ENCODE measurements around the gene SLC22A2.

The SLC22A2 gene

DNA sequence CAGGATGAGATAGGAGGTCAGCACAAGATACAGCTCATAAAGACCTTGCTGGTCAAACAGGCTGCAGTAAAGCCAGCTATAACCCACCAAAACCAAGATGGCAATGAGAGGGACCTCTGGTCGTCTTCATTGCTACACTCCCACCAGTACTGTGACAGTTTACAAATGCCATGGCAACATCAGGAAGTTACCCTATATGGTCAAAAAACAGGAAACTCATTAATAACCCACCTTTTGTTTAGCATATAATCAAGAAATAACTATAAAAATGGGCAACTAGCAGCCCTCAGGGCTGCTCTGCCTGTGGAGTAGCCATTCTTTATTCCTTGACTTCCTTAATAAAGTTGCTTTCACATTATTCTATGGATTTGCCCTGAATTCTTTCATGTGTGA, 30.9 kb downstream of the SLC22A2 start:
- TF ChIP-seq, protein P1, sequence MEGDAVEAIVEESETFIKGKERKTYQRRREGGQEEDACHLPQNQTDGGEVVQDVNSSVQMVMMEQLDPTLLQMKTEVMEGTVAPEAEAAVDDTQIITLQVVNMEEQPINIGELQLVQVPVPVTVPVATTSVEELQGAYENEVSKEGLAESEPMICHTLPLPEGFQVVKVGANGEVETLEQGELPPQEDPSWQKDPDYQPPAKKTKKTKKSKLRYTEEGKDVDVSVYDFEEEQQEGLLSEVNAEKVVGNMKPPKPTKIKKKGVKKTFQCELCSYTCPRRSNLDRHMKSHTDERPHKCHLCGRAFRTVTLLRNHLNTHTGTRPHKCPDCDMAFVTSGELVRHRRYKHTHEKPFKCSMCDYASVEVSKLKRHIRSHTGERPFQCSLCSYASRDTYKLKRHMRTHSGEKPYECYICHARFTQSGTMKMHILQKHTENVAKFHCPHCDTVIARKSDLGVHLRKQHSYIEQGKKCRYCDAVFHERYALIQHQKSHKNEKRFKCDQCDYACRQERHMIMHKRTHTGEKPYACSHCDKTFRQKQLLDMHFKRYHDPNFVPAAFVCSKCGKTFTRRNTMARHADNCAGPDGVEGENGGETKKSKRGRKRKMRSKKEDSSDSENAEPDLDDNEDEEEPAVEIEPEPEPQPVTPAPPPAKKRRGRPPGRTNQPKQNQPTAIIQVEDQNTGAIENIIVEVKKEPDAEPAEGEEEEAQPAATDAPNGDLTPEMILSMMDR (IDR thresholded peaks at IDR 0.05; ENCODE audit: control extremely low read depth, extremely low read depth, low read depth, missing control alignments) = no peak
- ChIA-PET POLR2A (no interaction called here), CTCF (no interaction called here)
- no peak for DNase-seq (ENCODE audit: extremely low spot score)

DNA sequence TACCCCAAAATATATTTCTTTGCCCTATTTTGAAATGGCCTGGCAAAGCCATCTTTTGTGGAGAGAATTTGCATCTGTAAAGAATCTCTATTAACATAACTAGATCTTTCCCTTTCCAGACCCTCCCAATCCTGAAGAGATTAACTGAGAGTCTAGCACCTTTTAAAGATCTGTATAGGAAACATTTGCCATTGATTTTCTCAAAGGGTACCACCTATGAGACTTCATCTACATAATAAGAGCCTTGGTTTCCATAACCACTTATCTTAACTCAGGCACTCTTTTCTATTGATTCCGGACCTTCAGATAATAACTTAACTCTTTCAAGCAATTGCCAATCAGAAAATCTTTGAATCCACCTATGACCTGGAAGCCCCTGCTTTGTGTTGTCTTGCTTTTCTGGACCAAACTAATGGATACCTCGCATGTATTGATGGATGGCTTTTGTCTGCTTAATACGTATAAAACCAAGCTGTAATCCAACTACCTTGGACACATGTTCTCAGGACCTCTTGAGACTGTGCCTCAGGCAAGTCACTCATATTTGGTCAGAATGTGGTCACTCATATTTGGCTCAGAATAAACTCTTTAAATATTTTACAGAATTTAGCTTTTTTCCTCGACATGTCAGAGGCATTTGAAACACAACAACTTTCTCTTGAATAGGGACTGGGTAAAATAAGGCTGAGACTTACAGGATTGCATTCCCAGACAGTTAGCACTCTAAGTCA, 31.4 kb downstream of the SLC22A2 start:
- POLR2A ChIA-PET = no interaction called here
- TF ChIP-seq, protein P1 (IDR thresholded peaks at IDR 0.05; ENCODE audit: control extremely low read depth, extremely low read depth, low read depth, missing control alignments) = no peak
- CTCF ChIA-PET = no interaction called here
- no peak for DNase-seq (ENCODE audit: extremely low spot score)

DNA sequence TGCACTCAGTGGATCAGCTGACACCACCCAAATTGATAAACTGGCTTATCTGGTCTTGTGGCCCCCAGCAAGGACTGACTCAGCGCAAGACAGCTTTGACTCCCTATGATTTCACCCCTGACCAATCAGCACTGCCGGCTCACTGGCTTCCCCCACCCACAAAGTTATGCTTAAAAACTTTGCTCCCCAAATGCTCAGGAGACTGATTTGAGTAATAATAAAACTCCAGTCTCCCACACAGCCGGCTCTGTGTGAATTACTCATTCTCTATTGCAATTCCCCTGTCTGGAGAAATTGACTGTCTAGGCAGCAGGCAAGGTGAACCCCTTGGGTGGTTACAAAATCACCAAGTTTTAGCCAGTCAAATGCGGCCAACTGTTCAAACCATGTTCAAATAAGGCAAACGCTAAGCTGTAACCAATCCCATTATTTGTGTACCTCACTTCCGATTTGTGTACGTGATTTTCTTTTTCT, 32.5 kb downstream of the SLC22A2 start:
- TF ChIP-seq, protein P1 (IDR thresholded peaks at IDR 0.05; ENCODE audit: control extremely low read depth, extremely low read depth, low read depth, missing control alignments) = no peak
- ChIA-PET CTCF (no interaction called here), POLR2A (no interaction called here)
- DNase-seq (ENCODE audit: extremely low spot score) = no peak

DNA sequence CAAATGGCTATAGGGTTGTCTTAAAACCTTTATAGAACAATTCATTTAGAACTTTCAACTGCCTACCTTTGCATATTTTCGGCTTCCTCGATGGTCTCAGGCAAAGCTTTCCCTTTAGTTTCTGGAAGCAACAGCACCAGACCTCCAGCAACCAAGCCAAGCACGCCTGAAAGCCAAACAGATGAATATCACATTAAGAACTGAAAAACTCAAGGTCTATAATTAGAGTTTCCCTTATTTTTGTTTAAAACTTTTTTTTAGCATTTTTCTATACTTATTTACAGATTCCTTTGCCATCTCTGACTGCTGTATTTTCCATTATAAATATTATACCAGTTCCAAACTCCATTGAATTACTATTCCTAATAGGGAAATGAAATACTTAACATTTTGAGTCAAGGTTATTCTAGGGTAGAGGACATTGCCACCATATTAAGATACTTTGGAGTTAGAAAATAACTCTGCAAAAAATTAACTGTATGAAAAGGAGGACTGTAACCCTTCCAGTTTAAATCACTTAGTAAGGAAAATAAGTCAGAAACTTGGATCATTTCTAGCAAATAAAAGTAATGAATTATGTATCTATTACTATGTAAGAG, 33.9 kb downstream of the SLC22A2 start:
- TF ChIP-seq, protein P1 (IDR thresholded peaks at IDR 0.05; ENCODE audit: control extremely low read depth, extremely low read depth, low read depth, missing control alignments) = no peak
- CTCF ChIA-PET = interaction anchor here (1.6 kb wide), 1 partner anchor 12 kb away, joined by 3 read pairs; no protein-coding TSS in a partner anchor
- POLR2A ChIA-PET = no interaction called here

DNA sequence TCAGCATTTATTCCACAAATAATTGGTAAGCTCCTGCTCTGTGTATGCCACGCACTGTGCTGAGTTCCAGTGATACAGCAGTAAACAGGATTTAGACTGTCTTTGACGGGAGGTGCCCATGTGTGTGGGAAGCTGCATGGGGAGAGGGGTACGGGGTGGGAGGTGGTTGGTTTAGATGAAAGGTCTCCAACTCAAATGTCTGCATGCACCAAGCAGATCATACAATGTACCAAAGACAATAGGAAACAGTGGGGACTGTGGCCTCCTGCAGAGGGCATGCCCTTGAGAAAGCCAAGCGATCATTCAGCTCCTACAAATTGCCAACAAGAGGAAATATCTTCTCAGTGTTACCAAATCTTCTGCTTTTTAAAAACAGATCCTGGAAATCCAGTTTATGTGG, 36.1 kb downstream of the SLC22A2 start:
- TF ChIP-seq, protein P1 (IDR thresholded peaks at IDR 0.05; ENCODE audit: control extremely low read depth, extremely low read depth, low read depth, missing control alignments) = no peak
- CTCF ChIA-PET = no interaction called here
- POLR2A ChIA-PET = no interaction called here
- no peak for DNase-seq (ENCODE audit: extremely low spot score)

More for the DNA sequence above, 33.9 kb downstream of the SLC22A2 start:
- DNase-seq (ENCODE audit: extremely low spot score) = no peak

DNA sequence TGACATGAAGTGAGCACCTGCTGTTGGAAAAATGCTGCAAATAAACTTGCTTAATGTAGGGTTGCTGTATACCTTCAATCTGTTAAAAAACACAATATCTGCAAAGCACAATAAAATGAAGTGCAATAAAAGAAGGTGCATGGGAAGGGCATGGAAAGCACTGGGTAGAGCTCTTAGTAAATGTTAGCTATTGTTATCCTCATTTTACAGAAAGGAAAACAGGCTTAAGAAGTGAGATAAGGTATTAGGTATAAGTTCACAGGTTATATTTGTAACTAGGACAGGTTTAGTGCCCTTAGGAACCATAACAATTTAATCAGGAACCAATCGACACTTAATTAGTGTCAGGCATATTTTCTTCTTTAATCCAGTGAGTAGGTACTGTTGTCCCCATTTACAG, 36.7 kb downstream of the SLC22A2 start:
- POLR2A ChIA-PET = no interaction called here
- no peak for DNase-seq (ENCODE audit: extremely low spot score)
- TF ChIP-seq, protein P1 (IDR thresholded peaks at IDR 0.05; ENCODE audit: control extremely low read depth, extremely low read depth, low read depth, missing control alignments) = no peak
- CTCF ChIA-PET = interaction anchor here (0.7 kb wide), 1 partner anchor 234 kb away, joined by 3 read pairs; no protein-coding TSS in a partner anchor

All from GM10248 (cell line).